Measurements from ENCODE around the gene SLC19A2.

DNA sequence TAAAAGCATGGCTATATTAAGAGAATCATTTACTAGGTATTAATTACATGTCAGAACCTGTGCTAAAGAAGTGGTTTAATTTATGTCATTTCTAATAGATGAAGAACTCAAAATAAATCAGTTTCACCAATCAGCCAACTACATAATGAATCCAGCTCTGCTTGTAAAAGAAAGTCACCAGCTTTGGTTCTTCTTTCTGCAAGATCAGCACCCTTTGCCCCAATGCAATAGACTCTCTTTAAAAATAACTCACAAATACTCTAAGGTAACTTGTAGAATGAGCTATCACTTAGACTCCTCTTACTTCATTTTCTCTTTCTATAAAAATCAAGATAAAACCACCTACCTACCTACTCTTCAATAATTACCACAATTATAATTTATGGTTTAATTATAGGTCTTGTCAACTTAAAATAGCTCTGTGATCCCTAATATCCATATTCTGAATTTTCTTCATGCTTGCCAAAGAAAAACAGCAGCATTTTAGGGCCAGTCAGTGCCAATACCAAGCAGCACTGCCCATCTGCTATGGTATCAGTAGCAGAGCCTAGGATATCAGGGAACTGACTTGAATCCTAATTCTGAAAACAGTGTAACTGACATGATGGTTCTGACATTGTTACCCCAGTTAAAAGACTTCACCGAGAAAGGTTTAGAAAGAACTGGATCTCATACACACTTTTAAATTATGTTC, 11.3 kb downstream of the SLC19A2 start:
- TF ChIP-seq ZBTB8A (CRISPR knock-in tag; IDR thresholded peaks at IDR 0.05; ENCODE audit: borderline replicate concordance, low read depth) (no peak), TP53 (CRISPR knock-in tag; conservative IDR thresholded peaks at IDR 0.05) (no peak), YY1 (IDR thresholded peaks at IDR 0.05; ENCODE audit: insufficient read depth, insufficient replicate concordance, low read depth, low read length) (no peak)

All from HepG2 (cell line).